GM11168 (cell line): ENCODE measurements around the gene ZSWIM5.

Source experiments
- in situ Hi-C: fragments of 300-500 bp; cut with MboI; formaldehyde crosslinking; loops from one replicate; pipeline ENCODE4 v1.12.0; 2022; ENCODE audit warnings: low sequenced_read_pairs; ENCODE audit not compliant: unreplicated experiment

Gene ZSWIM5

DNA sequence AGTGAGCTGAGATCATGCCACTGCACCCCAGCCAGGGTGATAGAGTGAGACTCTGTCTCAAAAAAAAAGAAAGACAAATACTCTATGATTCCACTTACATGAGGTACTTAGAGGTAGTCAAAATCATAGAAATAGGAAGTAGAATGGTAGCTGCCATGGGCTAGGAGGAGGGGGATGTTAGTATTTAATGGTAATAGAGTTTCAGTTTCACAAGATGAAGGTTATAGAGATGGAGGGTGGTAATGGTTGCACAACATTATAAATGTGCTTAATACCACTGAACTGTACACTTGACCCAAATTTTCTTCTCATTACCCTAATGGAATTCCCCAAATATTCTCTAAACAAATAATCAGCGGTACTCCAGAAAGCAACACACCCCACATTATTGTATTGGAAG lies 232.8 kb downstream of the ZSWIM5 start:
- in situ Hi-C loops, result no loop called here

DNA sequence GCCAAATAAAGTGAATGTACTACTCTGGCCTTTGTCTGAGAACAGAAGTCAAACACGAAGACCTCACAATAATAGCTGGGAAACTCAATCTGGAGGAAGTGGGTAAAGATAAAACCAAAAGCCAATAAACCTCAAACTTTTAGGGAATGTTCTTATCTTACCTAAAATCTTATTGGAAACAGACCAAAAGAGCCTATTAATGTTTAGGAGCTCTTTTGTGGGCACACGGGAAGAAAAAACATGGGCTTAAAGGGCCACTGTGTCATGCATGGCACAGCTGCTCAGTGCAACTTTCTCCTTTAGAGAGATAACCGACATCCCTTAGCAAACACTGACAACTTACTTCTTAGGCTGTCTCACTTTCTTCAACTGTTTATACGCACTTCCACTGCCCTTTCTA lies 236.1 kb downstream of the ZSWIM5 start:
- in situ Hi-C loops, result no loop called here
